GM23338 (cell line): ENCODE measurements around the gene INPP5A. TPM values are rescaled to one million over a fixed set of nuclear protein-coding genes. Genes with fewer than 3 reads are reported as not detected.
A peak's percentile ranks its signal among the peaks of the same experiment; 100 is the strongest.

Experiments used
- ATAC-seq: fragments of 200-7000 bp; cut with Tn5 transposase; 3 replicates; pipeline ENCODE4 v1.9.1; 2020
- DNase-seq: peaks from one replicate; pipeline ENCODE4 v3.0.0-alpha.2; 2015; ENCODE audit warnings: low spot score
- H2AFZ ChIP-seq: fragments of 200-600 bp; sonication (generic); 2 replicates; pipeline ENCODE4 v1.8.0; 2016; ENCODE audit warnings: antibody characterized with exemption, mild to moderate bottlenecking, moderate library complexity
- H3F3A ChIP-seq: fragments of 200-600 bp; sonication (generic); replicated peaks from 2 replicates; pipeline ENCODE4 v1.8.0; 2017; ENCODE audit warnings: antibody characterized with exemption, mixed run types, low read depth
- H3K27ac ChIP-seq: fragments of 200-600 bp; sonication (generic); 2 replicates; pipeline ENCODE4 v1.6.1; 2016; ENCODE audit warnings: low read depth
- H3K27me3 ChIP-seq: fragments of 200-600 bp; sonication (generic); 2 replicates; pipeline ENCODE4 v1.8.0; 2016; ENCODE audit warnings: mild to moderate bottlenecking, mixed run types, moderate library complexity; ENCODE audit not compliant: insufficient read depth
- H3K36me3 ChIP-seq: fragments of 200-600 bp; sonication (generic); 2 replicates; pipeline ENCODE4 v1.8.0; 2016; ENCODE audit warnings: mild to moderate bottlenecking; ENCODE audit not compliant: insufficient read depth
- H3K4me1 ChIP-seq: fragments of 200-600 bp; sonication (generic); 2 replicates; pipeline ENCODE4 v1.8.0; 2016; ENCODE audit warnings: mild to moderate bottlenecking, moderate library complexity; ENCODE audit not compliant: insufficient read depth
- H3K4me2 ChIP-seq: fragments of 200-600 bp; sonication (generic); 2 replicates; pipeline ENCODE4 v1.7.1; 2017; ENCODE audit warnings: mixed run types
- H3K4me3 ChIP-seq: fragments of 200-600 bp; sonication (generic); 2 replicates; pipeline ENCODE4 v1.6.1; 2016; ENCODE audit warnings: mixed run types
- H3K79me2 ChIP-seq: fragments of 200-600 bp; sonication (generic); replicated peaks from 2 replicates; pipeline ENCODE4 v1.8.0; 2017; ENCODE audit warnings: mild to moderate bottlenecking; ENCODE audit not compliant: insufficient read depth
- H3K9me2 ChIP-seq: fragments of 200-600 bp; sonication (generic); 2 replicates; pipeline ENCODE4 v1.8.0; 2017; ENCODE audit not compliant: insufficient read depth
- H4K20me1 ChIP-seq: fragments of 200-600 bp; sonication (generic); replicated peaks from 2 replicates; pipeline ENCODE4 v1.8.0; 2017; ENCODE audit warnings: mild to moderate bottlenecking; ENCODE audit not compliant: insufficient read depth
- H3K27ac Mint-ChIP-seq: 2 replicates; pipeline ENCODE4 v1.8.0; 2020; ENCODE audit warnings: inconsistent platforms, mild to moderate bottlenecking, moderate library complexity, mixed read lengths
- H3K27me3 Mint-ChIP-seq: 3 replicates; pipeline ENCODE4 v1.8.0; 2022; ENCODE audit warnings: low read depth, mild to moderate bottlenecking, moderate library complexity, mixed read lengths, inconsistent platforms; ENCODE audit not compliant: insufficient read depth, poor library complexity
- H3K36me3 Mint-ChIP-seq: 3 replicates; pipeline ENCODE4 v1.8.0; 2021; ENCODE audit warnings: low read depth, mild to moderate bottlenecking, inconsistent platforms, moderate library complexity, mixed read lengths
- H3K4me1 Mint-ChIP-seq: 3 replicates; pipeline ENCODE4 v1.8.0; 2020; ENCODE audit warnings: mild to moderate bottlenecking, inconsistent platforms, mixed read lengths
- H3K4me3 Mint-ChIP-seq: 3 replicates; pipeline ENCODE4 v1.8.0; 2021; ENCODE audit warnings: moderate library complexity, mild to moderate bottlenecking, inconsistent platforms, mixed read lengths
- H3K9me3 Mint-ChIP-seq: 3 replicates; pipeline ENCODE4 v1.8.0; 2020; ENCODE audit warnings: moderate library complexity, mild to moderate bottlenecking, inconsistent platforms, mixed read lengths
- EZH2 ChIP-seq: fragments of 200-600 bp; sonication (generic); IDR thresholded peaks from one replicate; pipeline ENCODE4 v1.8.0; 2017; ENCODE audit warnings: antibody characterized with exemption, mild to moderate bottlenecking, low read depth; ENCODE audit not compliant: unreplicated experiment
- polyA plus RNA-seq: library from polyadenylated mRNA; unstranded; fragments of >200 nt; fragmentation: Nextera tagmentation; extraction: Ambion mirVana; gene quantifications from 2 replicates; pipeline ENCODE4 v1.2.1, GENCODE V29; 2016
- total RNA-seq: library from RNA; depleted of rRNA; stranded (reverse); fragments of >200 nt; shearing (Covaris generic); gene quantifications from 2 replicates; pipeline ENCODE4 v1.2.3, GENCODE V29; 2014
- TF ChIP-seq, protein P1 (sequence below): fragments of 250-450 bp; sonication (Bioruptor Pico); IDR thresholded peaks from 2 replicates; pipeline ENCODE4 v1.5.0; 2020; ENCODE audit warnings: mild to moderate bottlenecking, moderate library complexity
- TF ChIP-seq, protein P2 (sequence below): IDR thresholded peaks from one replicate; pipeline ENCODE4 v1.6.1; 2018; ENCODE audit warnings: antibody characterized with exemption; ENCODE audit not compliant: unreplicated experiment

The INPP5A gene
- total and polyA plus RNA-seq, 2 experiments from 2014 or later = 5.9 to 40.6 TPM

DNA sequence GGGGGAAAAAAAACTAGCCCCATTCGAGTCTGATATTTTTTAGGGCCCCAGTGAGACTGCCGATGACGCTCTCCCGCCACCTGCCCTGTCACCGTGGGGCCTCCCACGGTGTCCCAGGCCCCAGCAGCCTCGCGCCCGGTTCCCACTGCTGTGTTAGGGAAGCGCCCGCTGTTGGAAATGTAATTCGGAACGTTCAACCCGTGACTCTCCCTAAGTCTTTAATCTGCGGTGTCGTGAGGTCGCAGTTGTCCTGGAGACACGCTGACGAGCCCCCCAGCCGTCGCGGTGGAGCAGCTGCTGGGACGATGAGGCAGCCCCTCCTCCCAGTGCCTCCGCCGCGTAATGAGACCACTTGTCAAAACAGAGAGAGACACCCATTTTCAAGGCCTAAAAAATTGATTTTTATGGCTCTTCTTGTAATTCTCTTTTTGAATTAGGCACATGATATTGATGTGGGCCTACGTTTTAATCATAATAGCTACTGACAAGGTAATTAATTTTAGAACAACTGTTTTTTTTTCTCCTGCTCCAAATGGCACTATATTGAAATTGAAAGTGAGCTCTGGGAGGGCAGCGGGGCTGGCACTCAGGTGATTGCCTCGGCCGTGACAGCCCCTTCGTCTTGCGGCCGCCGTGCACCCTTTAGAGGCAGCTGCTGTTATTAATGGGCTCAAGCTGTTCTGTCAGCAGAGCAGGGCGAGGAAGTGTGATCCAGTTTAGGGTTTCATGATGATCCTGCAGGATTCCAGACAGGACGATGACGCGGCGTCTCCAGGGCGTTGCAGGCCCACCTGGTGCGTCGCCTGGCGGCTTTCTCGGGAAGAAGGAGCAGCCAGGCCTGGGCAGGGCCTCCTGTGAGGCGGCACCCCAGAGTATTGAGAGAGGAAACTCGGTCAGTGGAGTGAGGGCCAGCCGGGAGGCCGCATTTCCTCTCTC, 185.1 kb downstream of the INPP5A start:
- TF ChIP-seq, protein P1, sequence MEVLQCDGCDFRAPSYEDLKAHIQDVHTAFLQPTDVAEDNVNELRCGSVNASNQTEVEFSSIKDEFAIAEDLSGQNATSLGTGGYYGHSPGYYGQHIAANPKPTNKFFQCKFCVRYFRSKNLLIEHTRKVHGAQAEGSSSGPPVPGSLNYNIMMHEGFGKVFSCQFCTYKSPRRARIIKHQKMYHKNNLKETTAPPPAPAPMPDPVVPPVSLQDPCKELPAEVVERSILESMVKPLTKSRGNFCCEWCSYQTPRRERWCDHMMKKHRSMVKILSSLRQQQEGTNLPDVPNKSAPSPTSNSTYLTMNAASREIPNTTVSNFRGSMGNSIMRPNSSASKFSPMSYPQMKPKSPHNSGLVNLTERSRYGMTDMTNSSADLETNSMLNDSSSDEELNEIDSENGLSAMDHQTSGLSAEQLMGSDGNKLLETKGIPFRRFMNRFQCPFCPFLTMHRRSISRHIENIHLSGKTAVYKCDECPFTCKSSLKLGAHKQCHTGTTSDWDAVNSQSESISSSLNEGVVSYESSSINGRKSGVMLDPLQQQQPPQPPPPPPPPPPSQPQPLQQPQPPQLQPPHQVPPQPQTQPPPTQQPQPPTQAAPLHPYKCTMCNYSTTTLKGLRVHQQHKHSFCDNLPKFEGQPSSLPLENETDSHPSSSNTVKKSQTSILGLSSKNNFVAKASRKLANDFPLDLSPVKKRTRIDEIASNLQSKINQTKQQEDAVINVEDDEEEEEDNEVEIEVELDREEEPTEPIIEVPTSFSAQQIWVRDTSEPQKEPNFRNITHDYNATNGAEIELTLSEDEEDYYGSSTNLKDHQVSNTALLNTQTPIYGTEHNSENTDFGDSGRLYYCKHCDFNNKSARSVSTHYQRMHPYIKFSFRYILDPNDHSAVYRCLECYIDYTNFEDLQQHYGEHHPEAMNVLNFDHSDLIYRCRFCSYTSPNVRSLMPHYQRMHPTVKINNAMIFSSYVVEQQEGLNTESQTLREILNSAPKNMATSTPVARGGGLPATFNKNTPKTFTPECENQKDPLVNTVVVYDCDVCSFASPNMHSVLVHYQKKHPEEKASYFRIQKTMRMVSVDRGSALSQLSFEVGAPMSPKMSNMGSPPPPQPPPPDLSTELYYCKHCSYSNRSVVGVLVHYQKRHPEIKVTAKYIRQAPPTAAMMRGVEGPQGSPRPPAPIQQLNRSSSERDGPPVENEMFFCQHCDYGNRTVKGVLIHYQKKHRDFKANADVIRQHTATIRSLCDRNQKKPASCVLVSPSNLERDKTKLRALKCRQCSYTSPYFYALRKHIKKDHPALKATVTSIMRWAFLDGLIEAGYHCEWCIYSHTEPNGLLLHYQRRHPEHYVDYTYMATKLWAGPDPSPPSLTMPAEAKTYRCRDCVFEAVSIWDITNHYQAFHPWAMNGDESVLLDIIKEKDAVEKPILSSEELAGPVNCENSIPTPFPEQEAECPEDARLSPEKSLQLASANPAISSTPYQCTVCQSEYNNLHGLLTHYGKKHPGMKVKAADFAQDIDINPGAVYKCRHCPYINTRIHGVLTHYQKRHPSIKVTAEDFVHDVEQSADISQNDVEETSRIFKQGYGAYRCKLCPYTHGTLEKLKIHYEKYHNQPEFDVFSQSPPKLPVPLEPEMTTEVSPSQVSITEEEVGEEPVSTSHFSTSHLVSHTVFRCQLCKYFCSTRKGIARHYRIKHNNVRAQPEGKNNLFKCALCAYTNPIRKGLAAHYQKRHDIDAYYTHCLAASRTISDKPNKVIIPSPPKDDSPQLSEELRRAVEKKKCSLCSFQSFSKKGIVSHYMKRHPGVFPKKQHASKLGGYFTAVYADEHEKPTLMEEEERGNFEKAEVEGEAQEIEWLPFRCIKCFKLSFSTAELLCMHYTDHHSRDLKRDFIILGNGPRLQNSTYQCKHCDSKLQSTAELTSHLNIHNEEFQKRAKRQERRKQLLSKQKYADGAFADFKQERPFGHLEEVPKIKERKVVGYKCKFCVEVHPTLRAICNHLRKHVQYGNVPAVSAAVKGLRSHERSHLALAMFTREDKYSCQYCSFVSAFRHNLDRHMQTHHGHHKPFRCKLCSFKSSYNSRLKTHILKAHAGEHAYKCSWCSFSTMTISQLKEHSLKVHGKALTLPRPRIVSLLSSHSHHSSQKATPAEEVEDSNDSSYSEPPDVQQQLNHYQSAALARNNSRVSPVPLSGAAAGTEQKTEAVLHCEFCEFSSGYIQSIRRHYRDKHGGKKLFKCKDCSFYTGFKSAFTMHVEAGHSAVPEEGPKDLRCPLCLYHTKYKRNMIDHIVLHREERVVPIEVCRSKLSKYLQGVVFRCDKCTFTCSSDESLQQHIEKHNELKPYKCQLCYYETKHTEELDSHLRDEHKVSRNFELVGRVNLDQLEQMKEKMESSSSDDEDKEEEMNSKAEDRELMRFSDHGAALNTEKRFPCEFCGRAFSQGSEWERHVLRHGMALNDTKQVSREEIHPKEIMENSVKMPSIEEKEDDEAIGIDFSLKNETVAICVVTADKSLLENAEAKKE (CRISPR knock-in tag) = no peak
- TF ChIP-seq, protein P2, sequence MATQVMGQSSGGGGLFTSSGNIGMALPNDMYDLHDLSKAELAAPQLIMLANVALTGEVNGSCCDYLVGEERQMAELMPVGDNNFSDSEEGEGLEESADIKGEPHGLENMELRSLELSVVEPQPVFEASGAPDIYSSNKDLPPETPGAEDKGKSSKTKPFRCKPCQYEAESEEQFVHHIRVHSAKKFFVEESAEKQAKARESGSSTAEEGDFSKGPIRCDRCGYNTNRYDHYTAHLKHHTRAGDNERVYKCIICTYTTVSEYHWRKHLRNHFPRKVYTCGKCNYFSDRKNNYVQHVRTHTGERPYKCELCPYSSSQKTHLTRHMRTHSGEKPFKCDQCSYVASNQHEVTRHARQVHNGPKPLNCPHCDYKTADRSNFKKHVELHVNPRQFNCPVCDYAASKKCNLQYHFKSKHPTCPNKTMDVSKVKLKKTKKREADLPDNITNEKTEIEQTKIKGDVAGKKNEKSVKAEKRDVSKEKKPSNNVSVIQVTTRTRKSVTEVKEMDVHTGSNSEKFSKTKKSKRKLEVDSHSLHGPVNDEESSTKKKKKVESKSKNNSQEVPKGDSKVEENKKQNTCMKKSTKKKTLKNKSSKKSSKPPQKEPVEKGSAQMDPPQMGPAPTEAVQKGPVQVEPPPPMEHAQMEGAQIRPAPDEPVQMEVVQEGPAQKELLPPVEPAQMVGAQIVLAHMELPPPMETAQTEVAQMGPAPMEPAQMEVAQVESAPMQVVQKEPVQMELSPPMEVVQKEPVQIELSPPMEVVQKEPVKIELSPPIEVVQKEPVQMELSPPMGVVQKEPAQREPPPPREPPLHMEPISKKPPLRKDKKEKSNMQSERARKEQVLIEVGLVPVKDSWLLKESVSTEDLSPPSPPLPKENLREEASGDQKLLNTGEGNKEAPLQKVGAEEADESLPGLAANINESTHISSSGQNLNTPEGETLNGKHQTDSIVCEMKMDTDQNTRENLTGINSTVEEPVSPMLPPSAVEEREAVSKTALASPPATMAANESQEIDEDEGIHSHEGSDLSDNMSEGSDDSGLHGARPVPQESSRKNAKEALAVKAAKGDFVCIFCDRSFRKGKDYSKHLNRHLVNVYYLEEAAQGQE = no peak
- no peak for TF ChIP-seq EZH2
- no peak for DNase-seq
- H3K9me3 Mint-ChIP-seq = 0 out of 3 replicates have a peak, but pooled peaks cover 3% of the 10 kb centered on the region
- Histone ChIP-seq H3K4me3 (no peak overlapping the region), H3K27me3 (no peaks in the 10 kb centered on the region), H3K27ac (no peak overlapping the region), H2AFZ (no peak overlapping the region), H3K79me2 (no peaks in the 10 kb centered on the region), H3K9me2 (no peaks in the 10 kb centered on the region), H3K4me2 (no peak overlapping the region), H4K20me1 (no peaks in the 10 kb centered on the region), H3F3A (no peaks in the 10 kb centered on the region), H3K36me3 (no peaks in the 10 kb centered on the region), H3K4me1 (no peaks in the 10 kb centered on the region)
- no peak overlapping the region for H3K4me3 Mint-ChIP-seq
- no peaks in the 10 kb centered on the region; the same call in 2 of the 3 replicates for H3K36me3 Mint-ChIP-seq
- ATAC-seq = no peak; the same call in 2 of the 3 replicates
- peaks cover 6% of the 10 kb centered on the region for H3K27me3 Mint-ChIP-seq
- H3K27ac Mint-ChIP-seq = peak overlapping the region; percentile 45; the same call in 1 of the 2 replicates
- H3K4me1 Mint-ChIP-seq = peaks cover 7% of the 10 kb centered on the region
